ENCODE measurements around the gene NR4A2.

DNA sequence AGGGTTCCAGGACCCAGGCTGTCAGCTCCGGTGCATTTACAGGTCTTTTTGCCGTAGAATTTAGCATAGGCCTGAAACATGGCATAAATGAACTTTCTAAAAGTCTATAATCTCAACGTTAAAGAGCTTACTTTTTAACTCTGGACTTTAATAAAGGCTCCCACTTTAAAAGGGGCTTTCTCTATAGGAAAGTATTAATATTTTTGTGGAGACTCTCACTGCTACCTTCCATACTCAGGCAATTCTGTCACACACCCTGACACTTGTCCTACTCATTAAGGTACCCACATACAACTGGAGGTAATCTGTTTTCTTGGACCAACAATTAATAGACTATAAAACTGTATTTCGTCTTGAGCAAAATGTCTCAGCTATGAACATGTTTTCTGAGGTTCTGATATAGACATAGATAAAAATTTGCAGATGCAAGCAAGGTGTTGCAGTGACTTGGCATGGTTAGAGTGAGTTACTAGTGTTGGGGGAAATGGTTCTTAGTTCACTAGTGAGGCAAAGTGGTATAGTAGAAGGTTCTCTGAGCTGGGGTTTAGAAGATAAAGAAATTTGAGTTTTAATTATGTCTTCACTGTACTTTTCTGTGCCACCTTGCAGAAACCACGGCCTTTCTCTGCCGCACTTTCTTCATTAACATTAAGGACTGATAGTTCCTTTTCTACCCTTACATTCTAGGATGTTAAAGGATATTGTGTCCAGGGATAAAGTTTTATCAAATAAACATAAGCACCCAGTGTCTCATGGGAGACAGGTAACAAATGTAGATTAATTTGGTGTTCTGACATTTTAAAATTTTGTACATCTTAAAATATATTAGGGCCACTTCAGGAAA lies 10.8 kb upstream of the NR4A2 start:
- no peak for TF ChIP-seq POLR2A (IDR thresholded peaks at IDR 0.05)
- TF ChIP-seq, protein P1, sequence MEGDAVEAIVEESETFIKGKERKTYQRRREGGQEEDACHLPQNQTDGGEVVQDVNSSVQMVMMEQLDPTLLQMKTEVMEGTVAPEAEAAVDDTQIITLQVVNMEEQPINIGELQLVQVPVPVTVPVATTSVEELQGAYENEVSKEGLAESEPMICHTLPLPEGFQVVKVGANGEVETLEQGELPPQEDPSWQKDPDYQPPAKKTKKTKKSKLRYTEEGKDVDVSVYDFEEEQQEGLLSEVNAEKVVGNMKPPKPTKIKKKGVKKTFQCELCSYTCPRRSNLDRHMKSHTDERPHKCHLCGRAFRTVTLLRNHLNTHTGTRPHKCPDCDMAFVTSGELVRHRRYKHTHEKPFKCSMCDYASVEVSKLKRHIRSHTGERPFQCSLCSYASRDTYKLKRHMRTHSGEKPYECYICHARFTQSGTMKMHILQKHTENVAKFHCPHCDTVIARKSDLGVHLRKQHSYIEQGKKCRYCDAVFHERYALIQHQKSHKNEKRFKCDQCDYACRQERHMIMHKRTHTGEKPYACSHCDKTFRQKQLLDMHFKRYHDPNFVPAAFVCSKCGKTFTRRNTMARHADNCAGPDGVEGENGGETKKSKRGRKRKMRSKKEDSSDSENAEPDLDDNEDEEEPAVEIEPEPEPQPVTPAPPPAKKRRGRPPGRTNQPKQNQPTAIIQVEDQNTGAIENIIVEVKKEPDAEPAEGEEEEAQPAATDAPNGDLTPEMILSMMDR (IDR thresholded peaks at IDR 0.05), result no peak
- no peak for TF ChIP-seq EP300 (IDR thresholded peaks at IDR 0.05)
